GM12892 (cell line): Measurements from ENCODE around the gene FTCDNL1.

Experiments
- DNase-seq: peaks from one replicate; pipeline ENCODE4 v3.0.0; 2011; ENCODE audit not compliant: insufficient read length
- FAIRE-seq: peaks from 2 replicates; lab custom pipeline; 2011; peaks lifted over from hg19 to GRCh38; lab: Jason Lieb, UNC
- POLR2A ChIP-seq: IDR thresholded peaks from 2 replicates; pipeline ENCODE4 v1.6.1; 2011; ENCODE audit warnings: low read depth, low read length, control low read depth
- POLR2AphosphoS5 ChIP-seq: IDR thresholded peaks from 2 replicates; pipeline ENCODE4 v1.6.1; 2011; ENCODE audit warnings: low read depth, low read length, control low read depth
- TAF1 ChIP-seq: IDR thresholded peaks from 2 replicates; pipeline ENCODE4 v1.6.1; 2011; ENCODE audit warnings: low read depth, mild to moderate bottlenecking, control low read depth, low read length, borderline replicate concordance

Gene FTCDNL1

DNA sequence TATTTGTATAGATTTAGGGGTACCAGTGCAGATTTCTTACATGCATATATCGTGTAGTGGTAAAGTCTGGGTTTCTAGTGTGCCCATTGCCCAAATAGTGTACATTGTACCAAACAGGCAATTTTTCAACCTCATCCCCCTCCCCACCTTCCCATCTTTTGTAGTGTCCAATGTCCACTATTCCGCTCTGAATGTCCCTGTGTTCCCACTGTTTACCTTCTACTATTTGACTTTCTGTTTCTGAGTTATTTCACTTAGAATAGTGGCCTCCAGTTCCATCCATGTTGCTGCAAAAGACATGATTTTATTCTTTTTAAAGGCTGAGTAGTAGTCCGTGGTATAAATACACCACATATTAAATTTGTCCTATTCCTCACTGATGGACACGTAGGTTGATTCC, 132.9 kb downstream of the FTCDNL1 start:
- no peak for DNase-seq
- FAIRE-seq = no peak
- no peak for TF ChIP-seq POLR2AphosphoS5
- TF ChIP-seq POLR2A = no peak
- no peak for TF ChIP-seq TAF1

DNA sequence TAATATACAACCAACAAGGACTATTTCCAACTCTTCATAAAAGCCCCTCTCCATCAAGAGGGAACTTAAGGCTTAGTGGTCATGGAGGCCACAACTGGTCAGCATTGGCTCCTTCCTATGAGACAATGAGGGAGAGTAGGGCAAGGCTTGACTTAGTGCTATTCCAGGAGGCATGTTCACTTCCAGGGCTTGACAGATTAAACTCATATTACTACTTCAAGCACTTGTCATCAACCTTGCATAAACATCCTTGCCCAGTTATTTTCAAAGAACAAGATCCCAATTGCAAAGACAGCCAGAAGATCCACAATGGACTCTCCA, 133.4 kb downstream of the FTCDNL1 start:
- TF ChIP-seq TAF1 = no peak
- TF ChIP-seq POLR2AphosphoS5 = no peak
- TF ChIP-seq POLR2A = no peak
- DNase-seq (no peak), FAIRE-seq (no peak)

DNA sequence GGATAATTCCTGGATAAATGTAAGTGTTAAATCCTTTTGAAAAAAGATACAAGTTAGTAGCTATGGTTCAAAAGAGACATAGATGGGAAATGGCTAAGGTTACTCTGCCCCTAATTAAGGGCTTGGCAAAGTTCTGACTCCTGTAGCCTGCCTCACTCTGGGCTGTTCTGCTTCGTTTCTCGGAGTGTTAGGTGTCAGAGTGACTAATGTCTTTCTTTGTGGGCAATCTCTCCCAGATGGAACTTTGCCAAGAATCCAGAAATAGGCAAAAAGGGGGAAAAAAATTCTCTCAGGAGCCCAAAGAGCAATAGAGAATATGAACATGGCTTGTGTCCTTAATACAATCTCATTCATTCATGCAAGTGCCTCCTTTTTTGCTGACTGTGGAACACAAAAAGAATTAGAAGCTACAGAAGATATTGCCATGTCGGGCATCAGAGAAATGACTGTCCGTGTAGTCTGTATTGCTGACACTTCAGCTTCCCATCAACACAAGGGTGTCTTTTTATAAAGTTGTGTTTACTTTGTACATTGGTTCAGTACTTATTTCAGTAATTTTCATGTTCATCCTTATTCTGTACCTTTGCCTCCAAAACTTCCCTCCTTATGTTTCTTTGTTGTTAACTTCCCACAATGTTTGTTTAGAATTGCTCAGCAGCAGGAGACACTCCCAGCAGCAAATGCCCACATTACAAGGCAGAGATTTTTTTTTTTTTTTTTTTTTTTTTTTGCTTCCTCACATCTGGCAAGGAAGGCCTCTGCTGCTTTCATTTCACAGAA, 134.0 kb downstream of the FTCDNL1 start:
- no peak for DNase-seq
- no peak for FAIRE-seq
- no peak for TF ChIP-seq POLR2A
- no peak for TF ChIP-seq POLR2AphosphoS5
- no peak for TF ChIP-seq TAF1

- no peak for DNase-seq
- no peak for TF ChIP-seq POLR2A
- TF ChIP-seq TAF1 = no peak
- no peak for TF ChIP-seq POLR2AphosphoS5
- no peak for FAIRE-seq
These were observed 137.2 kb downstream of the FTCDNL1 start for GRCh38 chr2:199713746-199714145.

- no peak for DNase-seq
- TF ChIP-seq TAF1 (no peak), POLR2AphosphoS5 (no peak), POLR2A (no peak)
- no peak for FAIRE-seq
These were observed 140.4 kb downstream of the FTCDNL1 start for GRCh38 chr2:199710551-199710950.
